ENCODE results near the gene GPATCH3.

GRCh38 chr1:26911399-26912146 is 11.3 kb upstream of the GPATCH3 start:
- TF ChIP-seq CTCF (IDR thresholded peaks at IDR 0.05 in 2 of 3, conservative IDR thresholded peaks at IDR 0.05 in 1 of 3; ENCODE audit: borderline replicate concordance in 1 of 3, insufficient read depth in 1 of 3, low read depth in 2 of 3, low read length in 2 of 3) = no peak
- no peak for TF ChIP-seq POLR2A (IDR thresholded peaks at IDR 0.05; ENCODE audit: borderline replicate concordance, extremely low read depth, insufficient read depth, insufficient read length)

All from HCT116 (cell line).